NCI-H2227 treated with DMSO at 0.1 percent for 48 hours (cell line): Measurements from ENCODE around the gene PAM.
"Not testable (repeated sequence)": the region's sequence is repeated elsewhere in the genome, so short reads cannot be mapped to it uniquely, and the experiment has no call there.

ENCODE experiments used
- DNase-seq: peaks from one replicate; lab custom pipeline; 2025; lab: John Stamatoyannopoulos, UW

The PAM gene

GRCh38 chr5:102751903-102752376, 3.2 kb upstream of the PAM start:
- not testable (repeated sequence) for DNase-seq

GRCh38 chr5:102753889-102754766, 977 bp upstream of the PAM start:
- no peak for DNase-seq

GRCh38 chr5:102755686-102756371, 724 bp downstream of the PAM start:
- DNase-seq, result no peak

- no peak for DNase-seq
Measured at GRCh38 chr5:102758576-102758975, 3.5 kb downstream of the PAM start.

GRCh38 chr5:102759289-102759688, 4.2 kb downstream of the PAM start:
- no peak for DNase-seq

GRCh38 chr5:102759700-102760099, 4.6 kb downstream of the PAM start:
- DNase-seq, result no peak

GRCh38 chr5:102760815-102761214, 5.7 kb downstream of the PAM start:
- DNase-seq, result no peak

- DNase-seq, result no peak
Measured at GRCh38 chr5:102762095-102762534, 7.0 kb downstream of the PAM start.

- no peak for DNase-seq
Measured at GRCh38 chr5:102762562-102763227, 7.6 kb downstream of the PAM start.

GRCh38 chr5:102763734-102764133, 8.6 kb downstream of the PAM start:
- DNase-seq, result no peak

GRCh38 chr5:102764381-102765004, 9.4 kb downstream of the PAM start:
- no peak for DNase-seq

- DNase-seq, result no peak
Measured at GRCh38 chr5:102765350-102765749, 10.2 kb downstream of the PAM start.

GRCh38 chr5:102766295-102767090, 11.4 kb downstream of the PAM start:
- no peak for DNase-seq

- no peak for DNase-seq
Measured at GRCh38 chr5:102767862-102768261, 12.8 kb downstream of the PAM start.

GRCh38 chr5:102770803-102771202, 15.7 kb downstream of the PAM start:
- DNase-seq, result no peak

- no peak for DNase-seq
Measured at GRCh38 chr5:102771435-102771834, 16.3 kb downstream of the PAM start.

- no peak for DNase-seq
Measured at GRCh38 chr5:102772273-102772672, 17.2 kb downstream of the PAM start.

- DNase-seq, result no peak
Measured at GRCh38 chr5:102773133-102773532, 18.0 kb downstream of the PAM start.

GRCh38 chr5:102775756-102776155, 20.7 kb downstream of the PAM start:
- not testable (repeated sequence) for DNase-seq

- peak; percentile 93 for DNase-seq
Measured at GRCh38 chr5:102777099-102777498, 22.0 kb downstream of the PAM start.

GRCh38 chr5:102778478-102778877, 23.4 kb downstream of the PAM start:
- DNase-seq, result no peak
